ENCODE data around the gene NFATC3. TPM values are rescaled to one million over a fixed set of nuclear protein-coding genes. Genes with fewer than 3 reads are reported as not detected.

NFATC3 gene
- total and polyA plus RNA-seq, 7 donors: 9.8 to 53.5 (median 42.7) TPM

GRCh38 chr16:68244481-68244902 lies 159.3 kb downstream of the NFATC3 start:
- H3K36me3 ChIP-seq (ENCODE audit: insufficient read depth in 1 of 2, low read depth in 1 of 2): peaks cover 0 to 8% of the 10 kb centered on the region in 2 donors
- ATAC-seq: no peak
- peaks cover 49% of the 10 kb centered on the region for H3K4me1 ChIP-seq
- DNase-seq: peak in 1 of 2 donors; percentile 60
- TF ChIP-seq, protein P1, sequence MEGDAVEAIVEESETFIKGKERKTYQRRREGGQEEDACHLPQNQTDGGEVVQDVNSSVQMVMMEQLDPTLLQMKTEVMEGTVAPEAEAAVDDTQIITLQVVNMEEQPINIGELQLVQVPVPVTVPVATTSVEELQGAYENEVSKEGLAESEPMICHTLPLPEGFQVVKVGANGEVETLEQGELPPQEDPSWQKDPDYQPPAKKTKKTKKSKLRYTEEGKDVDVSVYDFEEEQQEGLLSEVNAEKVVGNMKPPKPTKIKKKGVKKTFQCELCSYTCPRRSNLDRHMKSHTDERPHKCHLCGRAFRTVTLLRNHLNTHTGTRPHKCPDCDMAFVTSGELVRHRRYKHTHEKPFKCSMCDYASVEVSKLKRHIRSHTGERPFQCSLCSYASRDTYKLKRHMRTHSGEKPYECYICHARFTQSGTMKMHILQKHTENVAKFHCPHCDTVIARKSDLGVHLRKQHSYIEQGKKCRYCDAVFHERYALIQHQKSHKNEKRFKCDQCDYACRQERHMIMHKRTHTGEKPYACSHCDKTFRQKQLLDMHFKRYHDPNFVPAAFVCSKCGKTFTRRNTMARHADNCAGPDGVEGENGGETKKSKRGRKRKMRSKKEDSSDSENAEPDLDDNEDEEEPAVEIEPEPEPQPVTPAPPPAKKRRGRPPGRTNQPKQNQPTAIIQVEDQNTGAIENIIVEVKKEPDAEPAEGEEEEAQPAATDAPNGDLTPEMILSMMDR (IDR thresholded peaks at IDR 0.05): no peak
- no peaks in the 10 kb centered on the region for H3K27me3 ChIP-seq (ENCODE audit: insufficient read depth in 3 of 3, low read length in 2 of 3)
- no peaks in the 10 kb centered on the region for H3K9me3 ChIP-seq
- H3K27ac ChIP-seq: peak overlapping the region; percentile 92
- intact Hi-C loops (cut with DNase I): no loop called here
- 3 to 8% (median 6%) methylated on average over 20 of the region's 20 CpGs for WGBS, 3 donors
- peak overlapping the region; percentile 85 for H3K4me3 ChIP-seq

- Histone ChIP-seq H3K9me3 (no peaks in the 10 kb centered on the region), H3K27ac (peak within 1 kb of the TSS; percentile 92), H3K36me3 (ENCODE audit: insufficient read depth in 1 of 2, low read depth in 1 of 2) (peaks cover 0 to 15% of the 10 kb centered on the region in 2 donors), H3K27me3 (ENCODE audit: insufficient read depth in 3 of 3, low read length in 2 of 3) (no peaks in the 10 kb centered on the region), H3K4me3 (peak within 1 kb of the TSS; percentile 85), H3K4me1 (peaks cover 48% of the 10 kb centered on the region)
- 0 to 1% (median 1%) methylated on average over 65 to 75 of the region's 75 CpGs for WGBS, 3 donors
- intact Hi-C loops (cut with DNase I): no loop called here
- ATAC-seq (peak; percentile 91 to 96 (median 93)), DNase-seq (peak; percentile 98 to 99)
- TF ChIP-seq, protein P1 (IDR thresholded peaks at IDR 0.05): no peak
Measured at GRCh38 chr16:68244903-68245853, 160.0 kb downstream of the NFATC3 start, which contains the start of gene PLA2G15. TSS of gene PLA2G15 (plus strand) at chr16:68245373. CDS start at chr16:68245427, 54 bp downstream.

DNA sequence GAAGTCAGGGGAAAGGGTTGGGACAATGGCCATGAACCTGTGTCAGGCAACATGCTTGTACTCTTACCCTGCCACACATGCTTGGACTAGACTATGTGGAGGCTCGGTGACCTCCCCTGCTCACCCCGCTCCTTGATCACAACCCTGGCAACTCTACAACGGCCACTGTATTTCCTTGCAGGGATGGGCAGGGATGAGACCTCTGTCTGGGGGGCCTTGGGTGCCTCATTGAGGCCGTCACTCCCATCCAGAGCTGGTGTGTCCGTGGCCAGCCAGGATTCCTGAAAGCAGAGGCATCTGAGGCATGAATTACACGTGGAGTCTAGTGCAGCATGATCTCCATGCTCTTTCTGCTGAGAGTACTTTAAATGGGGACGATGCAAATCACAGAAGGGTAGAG lies 161.0 kb downstream of the NFATC3 start:
- ATAC-seq (no peak), DNase-seq (no peak)
- H3K27ac ChIP-seq: peak overlapping the region; percentile 92
- TF ChIP-seq, protein P1 (IDR thresholded peaks at IDR 0.05): no peak
- H3K4me1 ChIP-seq: peaks cover 48% of the 10 kb centered on the region
- 45 to 61% (median 49%) methylated on average over 7 of the region's 7 CpGs for WGBS, 3 donors
- peaks cover 0 to 24% of the 10 kb centered on the region in 2 donors for H3K36me3 ChIP-seq (ENCODE audit: insufficient read depth in 1 of 2, low read depth in 1 of 2)
- H3K9me3 ChIP-seq: no peaks in the 10 kb centered on the region
- H3K4me3 ChIP-seq: peak overlapping the region; percentile 85
- intact Hi-C loops (cut with DNase I): no loop called here
- no peaks in the 10 kb centered on the region for H3K27me3 ChIP-seq (ENCODE audit: insufficient read depth in 3 of 3, low read length in 2 of 3)

- intact Hi-C loops (cut with DNase I): no loop called here
- no peaks in the 10 kb centered on the region for H3K27me3 ChIP-seq (ENCODE audit: insufficient read depth in 3 of 3, low read length in 2 of 3)
- TF ChIP-seq, protein P1 (IDR thresholded peaks at IDR 0.05): no peak
- DNase-seq: peak; percentile 15 to 61
- H3K4me3 ChIP-seq: peak overlapping the region; percentile 85
- ATAC-seq: peak in 2 of 4 donors; percentile 16 to 26
- H3K36me3 ChIP-seq (ENCODE audit: insufficient read depth in 1 of 2, low read depth in 1 of 2): peaks cover 0 to 25% of the 10 kb centered on the region in 2 donors
- peaks cover 54% of the 10 kb centered on the region for H3K4me1 ChIP-seq
- no peaks in the 10 kb centered on the region for H3K9me3 ChIP-seq
- 54 to 84% (median 62%) methylated on average over 5 of the region's 5 CpGs for WGBS, 3 donors
- H3K27ac ChIP-seq: peak overlapping the region; percentile 92
Measured at GRCh38 chr16:68246666-68247065, 161.5 kb downstream of the NFATC3 start.

Data from psoas muscle (tissue), 8 donors.